Gastrocnemius medialis (tissue), 4 donors: Measurements from ENCODE around the gene ARFIP2. TPM values are rescaled to one million over a fixed set of nuclear protein-coding genes. Genes with fewer than 3 reads are reported as not detected.

ENCODE experiments used
- ATAC-seq, 2 donors: fragments of 150-250 bp; one replicate each; pipeline ENCODE4 v1.9.1; 2016
- DNase-seq, 2 donors: peaks; one replicate each; pipeline ENCODE4 v3.0.0-alpha.2; 2019
- H3K27ac ChIP-seq, 4 donors: fragments of 200-600 bp; sonication (generic); 1 replicate in 1 of 4; 2 replicates in 3 of 4; pipeline ENCODE4 v1.5.1; 2016 to 2018; ENCODE audit warnings: mild to moderate bottlenecking in 2 of 4, moderate library complexity in 1 of 4
- H3K27me3 ChIP-seq, 3 donors: fragments of 200-600 bp; sonication (generic) in 2 of 3; 1 replicate in 1 of 3; 2 replicates in 2 of 3; pipeline versions ENCODE4 v1.5.1 to v1.6.0; 2016 to 2019; ENCODE audit warnings: mild to moderate bottlenecking in 1 of 3, moderate library complexity in 1 of 3
- H3K36me3 ChIP-seq, 2 donors: fragments of 200-600 bp; sonication (generic) in 1 of 2; one replicate each; pipeline ENCODE4 v1.5.1; 2017 to 2018
- H3K4me1 ChIP-seq, 2 donors: fragments of 200-600 bp; sonication (generic) in 1 of 2; one replicate each; pipeline ENCODE4 v1.5.1; 2016 to 2017; ENCODE audit warnings: mild to moderate bottlenecking in 2 of 2
- H3K4me3 ChIP-seq, 4 donors: fragments of 200-600 bp; sonication (generic) in 3 of 4; 1 replicate in 1 of 4; 2 replicates in 3 of 4; pipeline ENCODE4 v1.5.1; 2016 to 2019; ENCODE audit warnings: mild to moderate bottlenecking in 2 of 4
- H3K9me3 ChIP-seq, 3 donors: fragments of 200-600 bp; sonication (generic) in 2 of 3; 1 replicate in 1 of 3; 2 replicates in 2 of 3; pipeline ENCODE4 v1.5.1; 2016 to 2019
- CTCF ChIP-seq, 5 experiments: fragments of 450-650 bp in 3 of 5; fragments of 200-600 bp in 2 of 5; sonication (generic) in 2 of 5; IDR thresholded peaks in 4 of 5; conservative IDR thresholded peaks in 1 of 5; 1 replicate in 4 of 5; 2 replicates in 1 of 5; pipeline ENCODE4 v1.5.1; 2016 to 2019; ENCODE audit warnings: antibody characterized with exemption in 5 of 5, mild to moderate bottlenecking in 3 of 5, moderate library complexity in 3 of 5
- POLR2A ChIP-seq, 2 donors: fragments of 450-650 bp; IDR thresholded peaks; one replicate each; pipeline ENCODE4 v1.6.1; 2017; ENCODE audit warnings: antibody characterized with exemption in 2 of 2, mild to moderate bottlenecking in 2 of 2, moderate library complexity in 2 of 2
- in situ Hi-C, 4 donors: fragments of 200-750 bp; cut with MboI; loops; one replicate each; pipeline versions ENCODE4 v1.15.0 to v1.8.0; 2017; ENCODE audit warnings: low sequenced_read_pairs in 4 of 4
- intact Hi-C: fragments of 100-400 bp; cut with DNase I; formaldehyde crosslinking; loops from one replicate; pipeline ENCODE4 v1.15.1; 2023; ENCODE audit warnings: low total_unique reads
- total RNA-seq, 4 donors: library from RNA; depleted of rRNA; stranded (reverse); fragments of >200 nt; gene quantifications; one replicate each; pipeline versions ENCODE4 v1.1.0 to v1.2.3, GENCODE V29; 2016

The ARFIP2 gene
- total RNA-seq, 4 donors from 2014 or later: 20.1 to 27.8 (median 24.4) TPM

GRCh38 chr11:6497069-6497839 is 16.1 kb upstream of the ARFIP2 start, which contains the start of gene DNHD1:
Gene DNHD1, plus strand, starts transcription at chr11:6497280. Its CDS starts 936 bp downstream, at chr11:6498216.
- TF ChIP-seq POLR2A (IDR thresholded peaks at IDR 0.05) (no peak), CTCF (IDR thresholded peaks at IDR 0.05 in 4 of 5, conservative IDR thresholded peaks at IDR 0.05 in 1 of 5) (no peak)
- H3K4me1 ChIP-seq: no peaks in the 10 kb centered on the region
- H3K9me3 ChIP-seq: no peaks in the 10 kb centered on the region
- no peaks in the 10 kb centered on the region for H3K27me3 ChIP-seq
- H3K4me3 ChIP-seq: peak within 1 kb of the TSS in 1 of 4 donors; percentile 7
- H3K36me3 ChIP-seq: peaks cover 0 to 15% of the 10 kb centered on the region in 2 donors
- DNase-seq: no peak
- in situ Hi-C loops (loop anchor here in 3 of 4 donors (25.0 kb wide), 1 partner anchor 260 kb away; the partner anchor contains the start of genes CNGA4 (in 3 of the 3) and FHIP1B (in 3 of the 3)), intact Hi-C loops (no loop called here)
- H3K27ac ChIP-seq: no peak within 1 kb of the TSS
- ATAC-seq: no peak

GRCh38 chr11:6489306-6489705 is 8.2 kb upstream of the ARFIP2 start:
- H3K4me3 ChIP-seq: no peak overlapping the region
- intact Hi-C loops: no loop called here
- no peak for ATAC-seq
- in situ Hi-C loops: loop anchor here in 3 of 4 donors (25.0 kb wide), 1 partner anchor 252 kb away; the partner anchor contains the start of genes CNGA4 (in 3 of the 3) and FHIP1B (in 3 of the 3)
- TF ChIP-seq POLR2A (IDR thresholded peaks at IDR 0.05): no peak
- TF ChIP-seq CTCF (IDR thresholded peaks at IDR 0.05 in 4 of 5, conservative IDR thresholded peaks at IDR 0.05 in 1 of 5): no peak
- H3K4me1 ChIP-seq: no peaks in the 10 kb centered on the region
- no peak overlapping the region for H3K27ac ChIP-seq
- DNase-seq: no peak
- H3K27me3 ChIP-seq: no peaks in the 10 kb centered on the region
- peaks cover 0 to 22% of the 10 kb centered on the region in 2 donors for H3K36me3 ChIP-seq
- H3K9me3 ChIP-seq: no peaks in the 10 kb centered on the region

- no peaks in the 10 kb centered on the region for H3K9me3 ChIP-seq
- ATAC-seq (no peak), DNase-seq (no peak)
- H3K4me1 ChIP-seq: no peaks in the 10 kb centered on the region
- H3K27ac ChIP-seq: no peak overlapping the region
- no peak overlapping the region for H3K4me3 ChIP-seq
- H3K36me3 ChIP-seq: peaks cover 0 to 22% of the 10 kb centered on the region in 2 donors
- intact Hi-C loops: no loop called here
- in situ Hi-C loops: loop anchor here in 3 of 4 donors (25.0 kb wide), 1 partner anchor 252 kb away; the partner anchor contains the start of genes CNGA4 (in 3 of the 3) and FHIP1B (in 3 of the 3)
- TF ChIP-seq CTCF (IDR thresholded peaks at IDR 0.05 in 4 of 5, conservative IDR thresholded peaks at IDR 0.05 in 1 of 5) (no peak), POLR2A (IDR thresholded peaks at IDR 0.05) (no peak)
- H3K27me3 ChIP-seq: no peaks in the 10 kb centered on the region
These were observed 7.7 kb upstream of the ARFIP2 start for GRCh38 chr11:6488821-6489220.

- intact Hi-C loops (no loop called here), in situ Hi-C loops (loop anchor here in 3 of 4 donors (25.0 kb wide), 1 partner anchor 251 kb away; the partner anchor contains the start of genes CNGA4 (in 3 of the 3) and FHIP1B (in 3 of the 3))
- no peak overlapping the region for H3K27ac ChIP-seq
- ATAC-seq (no peak), DNase-seq (no peak)
- peaks cover 0 to 26% of the 10 kb centered on the region in 2 donors for H3K36me3 ChIP-seq
- no peak overlapping the region for H3K4me3 ChIP-seq
- peaks cover 0 to 4% of the 10 kb centered on the region in 2 donors for H3K4me1 ChIP-seq
- no peaks in the 10 kb centered on the region for H3K9me3 ChIP-seq
- TF ChIP-seq POLR2A (IDR thresholded peaks at IDR 0.05) (no peak), CTCF (IDR thresholded peaks at IDR 0.05 in 4 of 5, conservative IDR thresholded peaks at IDR 0.05 in 1 of 5) (no peak)
- no peaks in the 10 kb centered on the region for H3K27me3 ChIP-seq
These were observed 7.2 kb upstream of the ARFIP2 start for GRCh38 chr11:6488342-6488741.
